Erythroblast (primary cell): ENCODE measurements around the gene NOA1.

Source experiments
- DNase-seq, 2 experiments: peaks; one replicate each; lab custom pipeline; 2025; lab: John Stamatoyannopoulos, UW
- GATA1 ChIP-seq: IDR thresholded peaks from 2 replicates; pipeline ENCODE4 v1.6.1; 2011; ENCODE audit warnings: low read depth, mild to moderate bottlenecking, control low read depth, low read length, moderate library complexity
- POLR2A ChIP-seq: IDR thresholded peaks from 2 replicates; pipeline ENCODE4 v1.6.1; 2011; ENCODE audit warnings: mild to moderate bottlenecking, low read length

The NOA1 gene

GRCh38 chr4:56977321-56978012 lies at the start of gene NOA1:
TSS of gene NOA1 (minus strand) at chr4:56977606. CDS start at chr4:56977585, 21 bp downstream.
- TF ChIP-seq POLR2A = peak; percentile 91
- TF ChIP-seq GATA1 = no peak
- DNase-seq = peak; percentile 98 to 99

DNA sequence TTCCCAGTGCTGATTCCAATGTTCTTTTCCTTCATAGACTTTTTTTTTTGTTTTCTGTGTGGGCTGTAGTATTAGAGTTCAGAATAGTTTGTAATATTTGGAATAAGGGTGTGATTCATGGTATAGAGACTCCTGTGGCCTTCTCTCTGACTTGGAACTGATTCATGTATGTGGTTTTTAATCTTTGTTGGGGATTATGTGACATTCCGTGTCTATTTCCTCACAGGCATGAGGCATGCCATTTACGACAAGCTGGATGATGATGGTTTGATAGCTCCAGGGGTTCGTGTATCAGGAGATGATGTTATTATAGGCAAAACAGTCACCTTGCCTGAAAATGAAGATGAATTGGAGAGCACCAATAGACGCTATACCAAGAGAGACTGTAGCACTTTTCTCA lies 45.7 kb upstream of the NOA1 start:
- TF ChIP-seq GATA1 (no peak), POLR2A (no peak)
- no peak for DNase-seq

GRCh38 chr4:57020467-57021101 lies 43.2 kb upstream of the NOA1 start:
- TF ChIP-seq POLR2A = no peak
- no peak for TF ChIP-seq GATA1
- DNase-seq = peak in 1 of 2 experiments; percentile 23

- DNase-seq = no peak
- no peak for TF ChIP-seq GATA1
These were observed 41.6 kb upstream of the NOA1 start for GRCh38 chr4:57018980-57019379.

- no peak for DNase-seq
- TF ChIP-seq POLR2A (no peak), GATA1 (no peak)
These were observed 36.2 kb upstream of the NOA1 start for GRCh38 chr4:57013543-57014120.

GRCh38 chr4:56999751-57000150 lies 22.3 kb upstream of the NOA1 start:
- TF ChIP-seq GATA1 (no peak), POLR2A (no peak)
- DNase-seq = no peak

DNA sequence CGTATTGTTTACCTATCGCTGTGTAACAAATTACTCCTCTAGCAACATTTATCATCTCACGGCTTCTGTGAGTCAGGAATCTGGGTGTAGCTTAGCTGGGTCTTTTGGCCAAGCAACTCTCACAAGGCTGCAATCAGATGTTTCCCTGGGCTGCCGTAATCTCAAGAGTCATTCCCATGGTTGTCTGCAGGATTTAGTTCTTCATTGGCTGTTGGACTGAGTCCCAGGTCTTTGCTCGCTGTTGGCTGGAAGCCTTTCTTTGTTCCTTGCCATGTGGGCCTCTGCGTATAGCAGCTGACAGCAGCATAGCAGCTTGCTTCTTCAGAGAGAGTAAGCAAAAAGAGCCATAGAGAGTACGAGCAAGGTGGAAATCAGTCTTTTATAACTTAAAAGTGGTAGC lies 18.1 kb upstream of the NOA1 start:
- TF ChIP-seq GATA1 (no peak), POLR2A (no peak)
- DNase-seq = no peak

- TF ChIP-seq POLR2A (no peak), GATA1 (no peak)
- peak; percentile 21 to 78 for DNase-seq
These were observed 12.9 kb upstream of the NOA1 start for GRCh38 chr4:56990109-56990905.

DNA sequence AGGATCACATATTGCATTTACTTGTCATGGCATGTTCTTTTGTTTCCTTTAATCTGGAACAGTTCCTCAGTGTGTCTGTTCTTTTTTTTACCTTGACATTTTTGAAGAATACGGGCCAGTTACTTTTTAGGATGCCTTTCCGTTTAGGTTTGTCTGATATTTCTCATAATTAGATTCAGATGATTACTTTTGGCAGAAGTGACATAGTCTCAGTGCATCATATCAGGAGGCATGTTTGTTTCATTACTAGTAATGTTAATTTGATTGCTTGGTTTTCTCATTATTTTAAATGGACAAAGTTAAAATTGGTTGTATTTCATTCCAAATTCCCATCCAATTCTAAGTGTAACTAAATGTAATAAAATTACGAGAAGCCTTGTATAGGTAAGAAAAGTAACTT lies 9.5 kb upstream of the NOA1 start:
- no peak for DNase-seq
- TF ChIP-seq POLR2A (no peak), GATA1 (no peak)

GRCh38 chr4:56986192-56986591 lies 8.8 kb upstream of the NOA1 start:
- peak; percentile 4 to 67 for DNase-seq
- TF ChIP-seq POLR2A (no peak), GATA1 (no peak)

GRCh38 chr4:56981795-56982201 lies 4.4 kb upstream of the NOA1 start:
- TF ChIP-seq POLR2A (no peak), GATA1 (no peak)
- DNase-seq = peak; percentile 24 to 52

DNA sequence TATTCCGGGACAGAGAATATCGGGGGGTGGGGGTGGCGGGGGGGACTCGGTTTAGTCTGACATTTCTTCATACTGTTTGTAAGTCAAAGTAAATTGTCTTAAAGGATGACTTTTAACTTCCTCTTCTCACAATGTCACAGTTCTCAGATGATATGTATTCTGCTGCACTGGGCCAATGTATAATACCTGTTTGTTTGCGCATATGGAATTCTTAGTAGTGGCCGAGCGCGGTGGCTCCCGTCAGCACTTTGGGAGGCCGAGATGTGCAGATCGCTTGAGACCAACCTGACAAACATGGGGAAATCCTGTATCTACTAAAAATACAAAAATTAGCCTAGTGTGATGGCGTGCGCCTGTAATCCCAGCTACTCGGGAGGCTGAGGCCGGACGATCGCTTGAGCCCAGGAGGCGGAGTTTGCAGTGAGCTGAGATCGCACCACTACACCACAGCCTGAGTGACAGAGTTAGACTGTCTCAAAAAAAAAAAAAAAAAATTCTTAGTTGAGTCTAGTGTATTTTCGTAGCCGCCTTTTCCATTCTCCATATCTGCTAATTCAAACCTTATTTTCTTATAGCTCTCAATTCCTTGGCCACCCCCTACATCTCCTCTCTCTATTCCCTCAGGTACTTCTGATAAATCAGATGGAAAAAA lies 2.1 kb upstream of the NOA1 start:
- DNase-seq = peak; percentile 71 to 72
- no peak for TF ChIP-seq POLR2A
- no peak for TF ChIP-seq GATA1

GRCh38 chr4:56978750-56979303 lies 1.4 kb upstream of the NOA1 start, which contains the start of gene POLR2B:
TSS of gene POLR2B (plus strand) at chr4:56978896. CDS start at chr4:56978986, 90 bp downstream.
- TF ChIP-seq GATA1 (no peak), POLR2A (peak; percentile 93)
- peak; percentile 97 for DNase-seq
